Measurements from ENCODE around the gene MTRFR. TPM values are rescaled to one million over a fixed set of nuclear protein-coding genes. Genes with fewer than 3 reads are reported as not detected.

MTRFR gene
- total RNA-seq, 1 experiment from 2014 or later, result 14.8 TPM

GRCh38 chr12:123261196-123261595 is 28.0 kb downstream of the MTRFR start:
- Mint-ChIP-seq H3K27me3 (ENCODE audit: low read depth) (no peaks in the 10 kb centered on the region), H3K9me3 (peaks cover 0 to 9% of the 10 kb centered on the region in 2 experiments; a peak in 1 of 5 replicates), H3K4me3 (no peak overlapping the region; a peak in 1 of 5 replicates), H3K4me1 (peaks cover 49 to 54% of the 10 kb centered on the region in 2 experiments), H3K36me3 (ENCODE audit: insufficient read depth in 1 of 3, low read depth in 3 of 3) (peaks cover 44 to 95% (median 93%) of the 10 kb centered on the region in 3 experiments), H3K27ac (peak overlapping the region in 2 of 3 experiments; percentile 15 to 94; a peak in 4 of 7 replicates)
- peaks cover 2% of the 10 kb centered on the region; the same call in 1 of the 2 replicates for H3K79me2 ChIP-seq (ENCODE audit: insufficient read depth, low read length)
- no peaks in the 10 kb centered on the region for H4K20me1 ChIP-seq (ENCODE audit: control insufficient read depth, insufficient read depth, insufficient read length)
- no peaks in the 10 kb centered on the region for H3K9me3 ChIP-seq (ENCODE audit: control insufficient read depth, low read depth, low read length)
- H2BK120ac ChIP-seq (ENCODE audit: low read depth, low read length, poor library complexity, severe bottlenecking), result no peak overlapping the region
- H4K5ac ChIP-seq (ENCODE audit: insufficient read length, low read depth, low read length), result no peak overlapping the region
- no peak overlapping the region for H3K27ac ChIP-seq (ENCODE audit: insufficient read length, low read depth, low read length)
- H2BK20ac ChIP-seq (ENCODE audit: low read depth, low read length, poor library complexity, severe bottlenecking), result no peak overlapping the region
- no peak overlapping the region for H3K23ac ChIP-seq (ENCODE audit: insufficient read length, low read depth, low read length)
- H3K79me1 ChIP-seq (ENCODE audit: insufficient read depth, low read depth, low read length, poor library complexity, severe bottlenecking), result peaks cover 2% of the 10 kb centered on the region
- no peak overlapping the region for H3T11ph ChIP-seq (ENCODE audit: low read length)
- H3K14ac ChIP-seq (ENCODE audit: insufficient read depth, low read length), result no peak overlapping the region
- H2AFZ ChIP-seq (ENCODE audit: low read length), result no peak overlapping the region
- no peak overlapping the region for H2BK15ac ChIP-seq (ENCODE audit: low read depth, low read length)
- H3K4me1 ChIP-seq (ENCODE audit: insufficient read depth, low read length), result peaks cover 2% of the 10 kb centered on the region; the same call in 1 of the 2 replicates
- no peak overlapping the region for H2AK5ac ChIP-seq (ENCODE audit: insufficient read length, low read length)
- TF ChIP-seq, protein P1, sequence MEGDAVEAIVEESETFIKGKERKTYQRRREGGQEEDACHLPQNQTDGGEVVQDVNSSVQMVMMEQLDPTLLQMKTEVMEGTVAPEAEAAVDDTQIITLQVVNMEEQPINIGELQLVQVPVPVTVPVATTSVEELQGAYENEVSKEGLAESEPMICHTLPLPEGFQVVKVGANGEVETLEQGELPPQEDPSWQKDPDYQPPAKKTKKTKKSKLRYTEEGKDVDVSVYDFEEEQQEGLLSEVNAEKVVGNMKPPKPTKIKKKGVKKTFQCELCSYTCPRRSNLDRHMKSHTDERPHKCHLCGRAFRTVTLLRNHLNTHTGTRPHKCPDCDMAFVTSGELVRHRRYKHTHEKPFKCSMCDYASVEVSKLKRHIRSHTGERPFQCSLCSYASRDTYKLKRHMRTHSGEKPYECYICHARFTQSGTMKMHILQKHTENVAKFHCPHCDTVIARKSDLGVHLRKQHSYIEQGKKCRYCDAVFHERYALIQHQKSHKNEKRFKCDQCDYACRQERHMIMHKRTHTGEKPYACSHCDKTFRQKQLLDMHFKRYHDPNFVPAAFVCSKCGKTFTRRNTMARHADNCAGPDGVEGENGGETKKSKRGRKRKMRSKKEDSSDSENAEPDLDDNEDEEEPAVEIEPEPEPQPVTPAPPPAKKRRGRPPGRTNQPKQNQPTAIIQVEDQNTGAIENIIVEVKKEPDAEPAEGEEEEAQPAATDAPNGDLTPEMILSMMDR (conservative IDR thresholded peaks at IDR 0.05), result no peak
- no peak overlapping the region for H3K4me2 ChIP-seq (ENCODE audit: insufficient read depth, insufficient read length, low read length)
- DNase-seq, result no peak
- H4K91ac ChIP-seq (ENCODE audit: insufficient read length, low read depth, low read length), result no peak overlapping the region
- no peak overlapping the region for H2BK12ac ChIP-seq (ENCODE audit: insufficient read length, low read depth, low read length)
- no peaks in the 10 kb centered on the region for H3K27me3 ChIP-seq (ENCODE audit: insufficient read depth, low read length)
- H3K4ac ChIP-seq (ENCODE audit: low read depth, low read length), result no peak overlapping the region
- no peak overlapping the region for H3K9ac ChIP-seq (ENCODE audit: extremely low read depth, insufficient read length, low read length)
- H3K18ac ChIP-seq (ENCODE audit: insufficient read length, low read depth, low read length), result no peak overlapping the region
- no peak overlapping the region for H2BK5ac ChIP-seq (ENCODE audit: insufficient read length, low read length)
- H3K23me2 ChIP-seq (ENCODE audit: insufficient read length, low read depth, low read length, poor library complexity, severe bottlenecking), result no peaks in the 10 kb centered on the region
- no peak overlapping the region for H3K56ac ChIP-seq (ENCODE audit: insufficient read length, low read depth, low read length)
- H4K8ac ChIP-seq (replicated peaks; ENCODE audit: insufficient read length, low read depth, low read length), result no peak overlapping the region
- WGBS (ENCODE audit: extremely low coverage, insufficient read length, low lambda C conversion rate), result no CpG with 5 or more reads among the region's 4 CpGs
